ENCODE measurements around the gene UCKL1. TPM values are rescaled to one million over a fixed set of nuclear protein-coding genes. Genes with fewer than 3 reads are reported as not detected.
"Not testable (repeated sequence)": the region's sequence is repeated elsewhere in the genome, so short reads cannot be mapped to it uniquely, and the experiment has no call there.

The UCKL1 gene
- total RNA-seq, 1 donor from 2014 or later = 49.7 TPM

DNA sequence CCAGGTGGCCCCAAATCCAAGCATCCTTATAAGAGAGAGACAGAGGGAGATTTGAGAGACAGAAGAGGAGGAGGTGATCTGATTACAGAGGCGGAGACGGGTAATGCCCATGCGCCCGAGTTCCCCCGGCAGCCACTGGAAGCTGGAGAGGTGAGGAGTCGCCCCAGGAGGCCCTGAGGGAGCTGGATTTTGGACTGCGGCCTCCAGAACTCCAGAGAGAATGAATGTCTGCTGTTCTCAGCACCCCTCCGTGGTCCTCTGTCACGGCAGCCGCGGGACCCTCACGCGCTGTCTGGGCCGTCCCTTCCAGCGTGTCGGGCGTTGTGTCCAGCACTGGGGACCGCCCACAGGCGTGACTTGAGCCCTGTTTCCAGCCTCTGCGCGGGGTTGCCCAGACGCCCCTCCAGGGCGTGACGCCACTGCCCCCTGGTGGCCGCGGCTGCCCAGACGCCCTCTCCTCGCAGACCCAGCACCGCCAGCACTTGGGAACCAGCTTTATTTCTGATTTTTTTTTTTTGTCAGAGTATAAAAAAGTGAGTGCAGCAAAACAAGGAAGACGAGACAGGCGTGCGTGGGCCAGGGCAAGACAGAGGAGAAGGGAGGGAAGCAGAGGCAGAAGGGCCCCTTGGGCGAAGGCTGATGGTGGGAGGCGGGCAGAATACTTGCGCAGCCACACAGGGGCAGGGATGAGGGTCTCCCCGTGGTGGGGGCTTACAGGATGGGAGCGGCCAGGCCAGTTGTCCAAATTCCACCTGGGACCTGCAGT lies 17.6 kb upstream of the UCKL1 start:
- Mint-ChIP-seq H3K36me3 (no peaks in the 10 kb centered on the region), H3K9me3 (no peaks in the 10 kb centered on the region), H3K4me1 (ENCODE audit: unreplicated experiment) (peaks cover 4% of the 10 kb centered on the region), H3K27me3 (peaks cover 8% of the 10 kb centered on the region), H3K4me3 (peak overlapping the region; percentile 37), H3K27ac (peak overlapping the region; percentile 40)
- DNase-seq (ENCODE audit: extremely low spot score, unreplicated experiment) = peak; percentile 95
- TF ChIP-seq, protein P1, sequence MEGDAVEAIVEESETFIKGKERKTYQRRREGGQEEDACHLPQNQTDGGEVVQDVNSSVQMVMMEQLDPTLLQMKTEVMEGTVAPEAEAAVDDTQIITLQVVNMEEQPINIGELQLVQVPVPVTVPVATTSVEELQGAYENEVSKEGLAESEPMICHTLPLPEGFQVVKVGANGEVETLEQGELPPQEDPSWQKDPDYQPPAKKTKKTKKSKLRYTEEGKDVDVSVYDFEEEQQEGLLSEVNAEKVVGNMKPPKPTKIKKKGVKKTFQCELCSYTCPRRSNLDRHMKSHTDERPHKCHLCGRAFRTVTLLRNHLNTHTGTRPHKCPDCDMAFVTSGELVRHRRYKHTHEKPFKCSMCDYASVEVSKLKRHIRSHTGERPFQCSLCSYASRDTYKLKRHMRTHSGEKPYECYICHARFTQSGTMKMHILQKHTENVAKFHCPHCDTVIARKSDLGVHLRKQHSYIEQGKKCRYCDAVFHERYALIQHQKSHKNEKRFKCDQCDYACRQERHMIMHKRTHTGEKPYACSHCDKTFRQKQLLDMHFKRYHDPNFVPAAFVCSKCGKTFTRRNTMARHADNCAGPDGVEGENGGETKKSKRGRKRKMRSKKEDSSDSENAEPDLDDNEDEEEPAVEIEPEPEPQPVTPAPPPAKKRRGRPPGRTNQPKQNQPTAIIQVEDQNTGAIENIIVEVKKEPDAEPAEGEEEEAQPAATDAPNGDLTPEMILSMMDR (conservative IDR thresholded peaks at IDR 0.05) = peak; percentile 100

DNA sequence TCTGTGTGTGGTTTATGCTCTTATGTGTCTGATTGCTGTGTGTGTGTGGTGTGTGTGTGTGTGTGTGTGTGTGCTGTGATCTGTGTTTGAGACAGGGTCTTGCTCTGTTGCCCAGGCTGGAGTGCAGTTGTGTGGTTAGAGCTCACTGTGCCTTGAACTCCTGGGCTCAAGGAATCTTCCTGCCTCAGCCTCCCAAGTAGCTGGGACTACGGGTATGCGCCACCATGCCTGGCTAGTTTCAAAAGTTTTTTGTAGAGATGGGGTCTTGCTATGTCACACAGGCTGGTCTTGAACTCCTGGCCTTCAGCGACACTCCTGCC lies 16.9 kb upstream of the UCKL1 start:
- Mint-ChIP-seq H3K36me3 (no peaks in the 10 kb centered on the region), H3K4me1 (ENCODE audit: unreplicated experiment) (peaks cover 4% of the 10 kb centered on the region), H3K4me3 (peak overlapping the region; percentile 70), H3K9me3 (no peaks in the 10 kb centered on the region), H3K27ac (no peak overlapping the region), H3K27me3 (peaks cover 8% of the 10 kb centered on the region)
- DNase-seq (ENCODE audit: extremely low spot score, unreplicated experiment) = no peak
- TF ChIP-seq, protein P1 (conservative IDR thresholded peaks at IDR 0.05) = no peak

DNA sequence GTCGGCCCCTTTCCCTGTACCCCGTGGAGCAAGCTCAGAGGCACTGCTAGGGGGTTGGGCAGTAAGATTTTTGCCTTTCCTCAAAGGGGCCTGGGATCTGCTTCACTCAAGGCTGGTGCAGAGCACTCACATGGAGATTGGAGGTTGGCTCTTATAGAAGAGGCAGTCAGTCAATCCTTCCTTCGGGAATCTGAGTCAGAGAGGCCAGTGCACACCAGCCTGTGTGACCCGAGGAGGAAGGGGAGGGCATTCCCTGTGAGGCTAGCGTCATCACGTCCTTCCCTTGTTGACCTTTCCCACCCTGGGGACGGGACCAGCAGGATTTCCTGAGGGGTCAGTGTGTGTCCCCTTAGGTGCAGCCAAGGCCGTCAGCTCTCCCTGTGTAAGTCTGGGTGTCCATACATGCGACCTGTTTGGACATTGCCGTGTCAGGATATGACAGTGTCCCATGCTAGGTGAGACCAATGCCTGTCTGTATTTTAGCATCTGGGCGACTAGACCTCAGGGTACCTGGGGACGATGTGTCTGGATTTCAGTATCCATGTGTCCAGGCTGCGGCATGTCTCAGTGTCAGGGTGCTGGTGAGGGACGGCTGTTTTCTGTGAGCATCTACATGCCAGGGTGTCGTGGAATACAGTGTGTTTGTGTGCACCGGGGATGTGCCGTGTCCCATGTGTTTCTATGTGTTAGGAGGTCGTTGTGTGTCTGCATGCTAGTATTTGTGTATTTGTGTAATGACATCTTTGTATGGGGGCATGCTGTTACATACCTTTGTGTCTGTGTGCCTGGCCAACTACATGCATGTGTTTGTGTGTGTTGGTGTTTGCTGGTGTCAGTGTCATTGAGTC lies 16.3 kb upstream of the UCKL1 start:
- H3K4me3 Mint-ChIP-seq = peak overlapping the region; percentile 70
- H3K9me3 Mint-ChIP-seq = no peaks in the 10 kb centered on the region
- DNase-seq (ENCODE audit: extremely low spot score, unreplicated experiment) = no peak

DNA sequence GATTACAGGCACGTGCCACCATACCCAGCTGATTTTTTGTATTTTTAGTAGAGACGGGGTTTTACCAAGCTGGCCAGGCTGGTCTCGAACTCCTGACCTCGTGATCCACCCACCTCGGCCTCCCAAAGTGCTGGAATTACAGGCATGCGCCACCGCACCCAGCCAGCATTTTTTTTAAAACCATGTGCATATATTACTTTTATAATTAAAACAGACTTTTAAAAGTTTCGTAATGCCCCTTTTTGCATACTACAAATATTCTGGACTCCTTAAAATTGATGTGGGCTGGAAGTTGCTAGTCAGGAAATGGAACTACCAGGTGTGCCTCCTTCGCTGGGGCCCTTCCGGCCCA lies 15.7 kb upstream of the UCKL1 start:
- not testable (repeated sequence) for H3K4me1 Mint-ChIP-seq (ENCODE audit: unreplicated experiment); H3K36me3 Mint-ChIP-seq; H3K27me3 Mint-ChIP-seq; H3K9me3 Mint-ChIP-seq; DNase-seq (ENCODE audit: extremely low spot score, unreplicated experiment); H3K27ac Mint-ChIP-seq
- H3K4me3 Mint-ChIP-seq = peak overlapping the region; percentile 70

More for the DNA sequence above, 16.3 kb upstream of the UCKL1 start:
- no peak overlapping the region for H3K27ac Mint-ChIP-seq
- peaks cover 4% of the 10 kb centered on the region for H3K4me1 Mint-ChIP-seq (ENCODE audit: unreplicated experiment)
- peaks cover 6% of the 10 kb centered on the region for H3K27me3 Mint-ChIP-seq
- TF ChIP-seq, protein P1 (conservative IDR thresholded peaks at IDR 0.05) = no peak
- H3K36me3 Mint-ChIP-seq = no peaks in the 10 kb centered on the region

DNA sequence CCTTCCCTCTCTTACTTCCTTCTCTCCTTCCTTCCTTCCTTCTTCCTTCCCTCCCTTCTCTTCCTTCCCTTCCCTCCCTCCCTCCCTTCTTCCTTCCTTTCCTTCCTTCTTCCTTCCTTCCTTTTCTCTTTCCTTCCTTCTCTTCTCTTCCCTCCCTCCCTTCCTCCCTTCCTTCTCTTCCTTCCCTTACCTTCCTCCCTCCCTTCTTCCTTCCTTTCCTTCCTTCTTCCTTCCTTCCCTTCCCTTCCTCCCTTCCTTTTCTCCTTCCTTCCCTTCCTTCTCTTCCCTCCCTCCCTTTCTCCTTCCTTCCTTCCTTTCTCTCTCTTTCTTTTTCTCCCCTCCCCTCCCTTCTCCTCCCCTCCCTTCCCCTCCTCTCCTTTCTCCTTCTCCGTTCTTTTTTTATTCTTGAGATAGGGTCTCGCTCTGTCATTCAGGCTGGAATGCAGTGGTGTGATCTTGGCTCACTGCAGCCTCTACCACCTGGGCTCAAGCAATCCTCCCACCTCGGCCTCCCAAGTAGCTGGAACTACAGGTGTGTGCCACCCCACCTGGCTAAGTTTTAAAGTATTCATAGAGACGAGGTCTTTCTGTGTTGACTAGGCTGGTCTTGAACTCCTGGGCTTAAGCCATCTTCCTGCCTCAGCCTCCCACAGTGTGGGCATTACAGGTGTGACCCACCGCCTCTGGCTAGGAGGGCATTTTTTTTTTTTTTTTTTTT lies 14.7 kb upstream of the UCKL1 start:
- no peaks in the 10 kb centered on the region for H3K36me3 Mint-ChIP-seq
- DNase-seq (ENCODE audit: extremely low spot score, unreplicated experiment) = no peak
- peak overlapping the region; percentile 72 for H3K4me3 Mint-ChIP-seq
- no peaks in the 10 kb centered on the region for H3K9me3 Mint-ChIP-seq
- H3K27me3 Mint-ChIP-seq = no peaks in the 10 kb centered on the region
- H3K27ac Mint-ChIP-seq = no peak overlapping the region
- TF ChIP-seq, protein P1 (conservative IDR thresholded peaks at IDR 0.05) = no peak
- peaks cover 4% of the 10 kb centered on the region for H3K4me1 Mint-ChIP-seq (ENCODE audit: unreplicated experiment)

Data from type B pancreatic cell (in vitro differentiated cells).